ENCODE results near the gene CSNK1A1.
"Not testable (repeated sequence)": the region's sequence is repeated elsewhere in the genome, so short reads cannot be mapped to it uniquely, and the experiment has no call there.

The CSNK1A1 gene

DNA sequence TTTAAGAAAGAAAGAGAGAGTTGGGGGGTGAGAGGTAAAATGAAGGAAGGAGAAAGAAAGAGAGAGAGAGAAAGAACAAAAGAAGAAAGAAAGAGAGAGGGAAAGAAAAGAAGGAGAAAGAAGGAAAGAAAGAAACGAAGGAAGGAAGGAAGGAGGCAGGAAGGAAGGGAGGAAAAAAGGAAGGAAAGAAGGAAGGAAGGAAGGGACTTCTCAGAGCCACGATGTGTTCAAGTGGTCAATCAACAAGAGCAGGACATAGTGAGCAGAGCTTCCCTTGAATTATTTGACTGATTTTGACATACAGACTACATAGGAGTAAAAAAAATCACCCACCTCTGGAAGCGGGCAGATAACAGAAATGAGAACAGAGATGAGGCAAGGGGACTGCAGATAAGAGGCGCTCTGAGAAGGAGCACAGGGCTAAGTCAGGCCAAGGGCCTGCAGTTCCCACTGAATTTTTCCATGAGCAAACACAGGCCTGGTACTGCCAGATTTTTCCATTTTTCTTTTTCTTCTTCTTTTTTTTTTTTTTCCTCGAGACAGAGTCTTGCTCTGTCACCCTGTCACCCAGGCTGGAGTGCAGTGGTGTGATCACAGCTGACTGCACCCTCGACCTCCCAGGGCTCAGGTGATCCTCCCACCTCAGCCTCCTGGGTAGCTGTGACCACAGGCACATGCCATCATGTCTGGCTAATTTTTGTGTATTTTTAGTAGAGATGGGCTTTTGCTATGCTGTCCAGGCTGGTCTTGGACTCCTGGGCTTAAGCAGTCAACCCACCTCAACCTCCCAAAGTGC lies 94.4 kb downstream of the CSNK1A1 start:
- no peak for DNase-seq (ENCODE audit: low read depth)

DNA sequence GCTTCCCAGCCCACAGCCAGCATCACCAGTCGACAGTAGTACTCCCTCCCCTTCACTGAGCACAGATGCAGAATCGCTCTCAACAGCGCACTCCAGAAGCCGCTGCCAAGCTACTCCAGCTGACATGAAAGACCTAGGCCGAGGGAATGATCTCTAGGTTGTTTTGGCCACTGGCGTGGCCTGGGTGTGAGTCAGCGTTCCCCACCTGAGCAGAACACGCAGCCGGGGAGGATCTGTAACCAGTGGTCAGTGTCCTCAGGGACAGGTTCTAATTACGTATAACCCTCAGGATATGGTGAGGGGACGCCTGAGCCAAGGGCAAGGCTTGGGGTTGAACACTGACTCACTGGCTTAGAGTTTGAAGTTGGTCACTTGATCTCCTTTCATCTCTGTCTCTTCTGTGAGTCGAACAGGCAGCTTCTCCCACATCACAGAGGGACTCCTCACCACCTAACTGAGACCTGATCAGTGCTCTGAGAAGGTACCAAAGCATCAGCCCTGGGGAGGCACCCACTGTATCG lies 95.3 kb downstream of the CSNK1A1 start:
- DNase-seq (ENCODE audit: low read depth), result no peak

DNA sequence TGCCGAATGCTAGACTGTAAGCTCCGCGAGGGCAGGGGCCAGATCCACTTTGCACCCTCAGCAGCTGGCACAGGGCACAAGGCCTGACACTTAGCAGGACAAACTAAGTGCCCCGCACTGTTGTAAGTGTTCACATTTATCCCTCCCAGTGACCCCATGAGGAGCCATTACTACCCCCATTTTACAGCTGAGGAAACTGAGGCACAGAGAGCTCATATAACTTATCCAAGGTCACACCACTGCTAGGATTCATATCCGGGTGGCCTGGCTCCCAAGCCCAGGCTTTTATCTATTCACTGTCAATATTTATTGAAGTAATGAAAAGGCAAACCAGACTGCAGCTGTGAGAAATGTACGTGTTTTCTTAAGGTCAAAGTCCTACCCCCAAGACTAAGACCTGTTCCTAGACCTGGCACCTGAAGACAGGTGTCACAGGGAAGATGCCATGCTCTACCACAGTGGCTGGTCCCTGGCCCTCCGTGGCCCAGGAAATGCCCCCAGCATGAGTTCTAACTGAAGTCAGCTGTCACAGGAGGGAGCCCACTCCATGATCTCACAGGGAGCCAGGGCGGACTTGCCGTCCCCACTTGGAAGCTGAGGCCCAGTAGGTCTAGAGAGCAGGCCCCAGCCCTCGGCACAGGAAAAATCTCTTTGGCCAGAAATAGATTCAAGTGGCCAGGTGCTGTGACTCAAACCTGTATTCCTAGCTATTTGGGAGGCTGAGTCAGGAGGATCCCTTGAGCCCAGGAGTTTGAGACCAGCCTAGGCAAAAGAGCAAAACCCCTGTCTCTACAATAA lies 97.4 kb downstream of the CSNK1A1 start:
- DNase-seq (ENCODE audit: low read depth), result no peak

DNA sequence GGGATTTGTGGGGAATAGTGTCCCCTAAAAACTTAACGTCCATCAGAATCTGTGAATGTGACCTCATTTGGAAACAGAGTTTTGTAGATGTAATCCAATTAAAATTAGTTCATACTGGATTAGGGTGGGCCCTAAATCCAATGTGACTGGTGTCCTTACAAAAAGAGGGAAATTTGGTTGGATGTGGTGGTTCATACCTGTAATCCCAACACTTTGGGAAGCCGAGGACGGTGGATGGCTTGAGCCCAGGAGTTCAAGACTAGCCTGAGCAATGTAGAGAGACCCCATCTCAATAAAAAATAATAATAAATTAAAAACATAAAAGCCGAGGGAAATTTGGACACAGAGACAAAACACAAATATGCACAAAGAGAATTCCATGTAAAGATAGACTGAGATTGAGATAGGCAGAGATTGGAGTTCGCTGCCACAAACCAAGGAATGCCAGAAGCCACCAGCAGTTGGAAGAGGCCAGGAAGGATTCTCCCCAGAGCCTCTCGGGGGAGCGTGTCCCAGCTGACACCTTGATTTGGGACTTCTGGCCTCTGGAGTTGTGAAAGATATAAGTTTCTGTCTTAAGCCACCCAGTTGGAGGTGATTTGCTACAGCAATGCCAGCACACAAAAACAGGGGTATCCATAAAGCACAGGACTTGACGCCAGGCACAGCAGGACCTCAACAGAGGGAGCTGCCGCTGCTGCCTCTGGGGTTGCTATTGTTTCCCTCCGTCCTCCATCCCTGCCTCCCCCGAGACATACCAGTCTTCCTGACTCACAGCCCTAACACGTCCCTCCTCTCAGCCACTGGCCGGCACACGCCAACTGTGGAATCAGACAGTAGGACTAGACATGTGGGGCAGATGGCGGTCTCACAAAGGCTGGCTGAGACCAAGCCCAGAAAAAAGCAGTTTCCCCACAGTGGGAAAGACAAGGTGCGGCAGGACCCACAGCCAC lies 98.3 kb downstream of the CSNK1A1 start:
- no peak for DNase-seq (ENCODE audit: low read depth)

DNA sequence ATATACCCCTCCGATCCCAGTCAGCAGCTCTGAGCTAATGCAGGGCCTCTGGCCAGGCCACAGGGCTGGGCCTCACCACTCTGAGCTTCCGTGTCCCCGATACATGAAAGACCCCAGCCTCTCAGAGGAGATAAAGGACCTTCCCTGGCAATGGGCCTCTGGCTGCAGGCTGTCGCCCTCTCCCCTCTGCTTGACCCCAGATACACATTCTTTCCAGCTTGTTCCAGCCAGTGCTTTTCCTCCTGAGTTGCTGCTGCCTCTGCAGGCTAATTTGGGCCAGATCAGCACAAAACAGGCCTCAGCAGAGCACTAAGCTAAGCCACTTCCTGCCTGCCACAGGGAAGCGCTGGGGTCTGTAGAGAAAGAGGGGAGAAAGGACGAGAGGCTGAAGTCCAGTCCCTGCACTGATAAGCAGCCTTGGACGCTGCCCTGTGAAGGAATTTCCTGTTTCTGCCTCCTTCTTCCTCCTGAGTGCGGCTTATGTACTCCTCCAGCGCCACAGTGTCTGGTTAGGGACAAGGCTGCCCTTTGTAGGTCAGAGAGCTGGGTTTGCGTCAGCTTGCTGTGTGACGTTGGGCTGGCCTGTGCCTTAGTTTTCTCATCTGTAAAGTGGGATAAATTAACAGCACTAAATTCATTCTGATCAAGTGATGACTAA lies 99.1 kb downstream of the CSNK1A1 start:
- DNase-seq (ENCODE audit: low read depth), result no peak

DNA sequence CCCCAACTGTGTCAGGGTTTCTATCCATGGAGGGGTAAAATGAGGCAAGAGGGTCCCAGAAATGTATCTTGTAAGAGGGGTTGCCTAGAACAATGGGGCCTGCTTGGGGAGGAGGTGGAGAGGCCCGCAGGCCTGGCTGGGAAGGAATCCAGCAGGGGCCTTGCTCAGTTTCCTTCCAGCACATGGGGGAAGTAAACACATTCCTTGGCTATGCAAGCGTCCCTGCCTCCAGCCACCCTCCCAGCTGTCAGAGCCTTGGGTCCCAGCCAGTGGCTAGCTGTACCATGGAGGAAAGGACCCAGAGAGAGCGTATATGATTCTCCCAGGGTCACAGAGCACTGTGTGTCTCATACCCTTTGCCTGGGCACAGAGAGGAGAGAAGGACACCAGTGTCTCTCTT lies 101.0 kb downstream of the CSNK1A1 start:
- no peak for DNase-seq (ENCODE audit: low read depth)

DNA sequence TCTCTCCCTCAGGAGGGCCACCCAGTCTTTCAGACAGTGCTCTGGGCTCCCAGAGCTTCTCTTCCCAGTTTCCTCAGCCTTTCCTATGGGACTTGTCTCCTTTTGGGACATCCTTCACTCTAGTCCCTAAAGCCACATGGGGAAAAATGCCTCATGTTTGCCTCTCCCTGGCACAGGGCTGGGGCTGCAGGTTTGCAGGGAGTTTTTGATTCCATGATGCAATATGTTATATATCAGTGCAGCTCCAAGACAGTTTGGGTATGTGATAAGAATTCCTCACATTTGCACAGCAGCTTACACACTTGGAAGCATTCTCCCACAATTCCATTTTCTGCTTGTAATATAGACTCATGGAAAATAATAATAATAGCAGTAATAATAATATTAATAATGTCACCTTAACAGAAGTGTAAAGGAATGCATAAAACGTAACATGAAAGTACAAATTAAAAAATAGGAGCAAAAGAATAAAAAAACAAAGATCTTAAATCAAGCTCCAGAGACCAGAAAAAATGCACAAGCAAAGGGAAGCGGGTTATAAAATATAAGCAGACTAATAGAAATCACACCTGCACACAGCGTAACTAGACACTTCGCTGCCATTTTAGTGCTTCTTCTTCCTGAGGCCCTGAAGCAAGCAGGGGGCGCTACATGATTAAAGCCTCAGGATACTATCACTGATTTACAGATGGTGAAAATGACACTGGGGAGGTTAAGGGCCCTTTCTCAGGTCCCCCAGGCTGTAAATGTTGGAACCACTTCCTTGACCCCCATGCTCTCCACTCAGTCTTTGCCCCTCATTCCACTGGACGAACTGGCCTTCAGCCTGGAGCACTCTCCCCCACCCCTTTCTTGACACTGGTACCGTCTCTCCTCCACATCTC lies 102.2 kb downstream of the CSNK1A1 start:
- no peak for DNase-seq (ENCODE audit: low read depth)

DNA sequence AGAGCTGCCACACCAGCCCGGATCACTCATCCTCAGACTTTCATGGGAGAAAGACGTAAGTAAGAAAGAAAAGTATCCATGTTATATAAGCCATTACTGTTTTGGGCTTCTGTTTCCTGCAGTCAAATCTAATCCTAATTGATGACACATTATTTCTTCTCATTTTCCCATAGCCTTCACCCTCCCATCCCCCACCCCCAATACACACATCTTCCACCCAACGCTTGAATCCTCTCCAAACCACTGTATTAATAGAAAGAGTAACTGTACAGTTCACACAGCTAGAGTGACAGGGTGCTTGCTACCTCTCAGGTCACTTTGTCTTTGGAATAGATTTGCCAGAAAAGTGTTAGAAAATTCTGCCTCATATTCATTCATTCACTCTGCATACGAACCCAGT lies 102.8 kb downstream of the CSNK1A1 start:
- no peak for DNase-seq (ENCODE audit: low read depth)

DNA sequence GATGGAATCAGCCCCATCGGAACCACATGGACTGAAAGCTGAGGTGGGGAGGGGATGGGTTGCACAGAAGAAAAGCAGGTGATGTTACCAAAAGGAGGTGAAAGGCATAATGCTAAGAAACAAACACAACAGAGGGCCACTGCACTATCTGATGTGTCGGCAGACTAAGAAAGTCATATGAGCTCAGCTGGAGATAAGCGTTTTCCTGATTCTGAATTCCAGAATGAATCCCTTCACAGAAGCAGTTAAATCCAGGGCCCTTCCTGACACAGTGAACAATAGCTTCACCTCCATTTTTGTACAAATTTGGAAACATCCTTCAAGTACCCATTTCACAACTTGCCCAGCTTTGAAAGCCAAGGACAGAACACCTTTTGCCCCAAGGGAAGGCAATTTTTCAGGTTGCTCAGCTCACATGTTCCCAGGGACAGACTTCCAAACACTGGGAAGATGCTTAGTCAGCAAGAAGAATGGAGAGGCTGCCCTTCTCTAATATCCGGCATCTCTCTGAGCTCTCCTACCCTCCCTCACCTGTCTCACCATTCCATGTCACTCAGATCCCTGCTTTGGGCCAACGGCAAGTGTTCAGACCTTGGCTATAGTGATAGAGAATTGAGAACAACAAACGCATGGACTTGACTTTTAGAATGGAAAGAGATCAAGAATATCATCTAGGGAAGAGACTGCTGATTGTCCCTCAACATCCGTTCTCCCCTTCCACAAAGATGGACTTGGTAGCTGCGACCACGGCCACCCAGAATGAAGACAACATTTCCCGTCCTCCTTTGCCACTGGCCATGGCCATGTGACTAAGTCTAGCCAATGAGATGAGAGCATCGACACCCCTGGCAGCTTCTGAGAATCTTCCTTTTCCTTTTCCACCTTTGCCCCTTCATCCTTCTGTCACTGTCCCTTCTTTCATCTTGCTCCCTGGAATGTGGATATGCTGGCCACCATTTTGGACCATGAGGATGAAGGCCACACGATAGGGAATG lies 103.6 kb downstream of the CSNK1A1 start:
- no peak for DNase-seq (ENCODE audit: low read depth)

DNA sequence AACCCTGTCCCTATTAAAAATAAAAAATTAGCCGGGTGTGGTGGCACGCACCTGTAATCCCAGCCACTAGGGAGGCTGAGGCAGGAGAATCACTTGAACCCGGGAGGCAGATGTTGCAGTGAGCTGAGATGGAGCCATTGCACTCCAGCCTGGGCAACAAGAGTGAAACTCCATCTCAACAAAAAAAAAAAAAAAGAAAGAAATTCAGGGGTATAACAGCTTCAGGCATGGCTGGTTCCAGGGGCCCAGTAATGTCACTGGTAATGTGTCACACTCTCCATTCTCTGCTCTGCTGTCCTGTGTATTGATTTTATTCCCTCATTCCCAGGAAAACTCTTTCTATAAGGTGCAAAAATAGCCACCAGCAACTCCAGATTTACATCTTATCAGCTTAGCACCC lies 104.4 kb downstream of the CSNK1A1 start:
- DNase-seq (ENCODE audit: low read depth), result not testable (repeated sequence)

DNA sequence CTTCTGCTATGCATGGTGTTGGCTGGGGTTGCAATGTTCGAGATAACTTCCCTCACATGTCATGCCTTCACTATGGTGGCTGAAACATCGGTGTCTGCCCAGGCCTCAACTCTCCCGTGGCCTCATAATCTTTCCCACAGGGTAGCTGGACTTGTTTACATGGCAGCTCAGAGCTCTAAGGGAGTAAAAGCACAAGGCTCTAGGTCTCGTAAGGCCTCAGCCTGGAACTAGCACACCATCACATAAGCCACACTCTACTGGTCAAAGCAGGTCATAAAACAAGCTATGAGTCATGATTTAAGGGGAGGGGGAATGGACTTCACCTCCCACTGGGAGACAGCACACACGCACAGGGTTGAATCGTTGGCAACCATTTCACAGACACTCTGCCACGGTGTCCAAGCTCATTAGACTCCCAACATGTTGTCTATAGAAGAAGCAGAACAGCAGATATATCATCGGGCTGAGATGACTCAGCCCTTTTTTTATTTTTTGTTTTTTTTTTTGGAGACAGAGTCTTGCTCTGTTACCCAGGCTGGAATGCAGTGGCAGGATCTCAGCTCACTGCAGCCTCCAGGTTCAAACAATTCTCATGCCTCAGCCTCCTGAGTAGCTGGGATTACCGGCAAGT lies 105.4 kb downstream of the CSNK1A1 start:
- DNase-seq (ENCODE audit: low read depth), result no peak

DNA sequence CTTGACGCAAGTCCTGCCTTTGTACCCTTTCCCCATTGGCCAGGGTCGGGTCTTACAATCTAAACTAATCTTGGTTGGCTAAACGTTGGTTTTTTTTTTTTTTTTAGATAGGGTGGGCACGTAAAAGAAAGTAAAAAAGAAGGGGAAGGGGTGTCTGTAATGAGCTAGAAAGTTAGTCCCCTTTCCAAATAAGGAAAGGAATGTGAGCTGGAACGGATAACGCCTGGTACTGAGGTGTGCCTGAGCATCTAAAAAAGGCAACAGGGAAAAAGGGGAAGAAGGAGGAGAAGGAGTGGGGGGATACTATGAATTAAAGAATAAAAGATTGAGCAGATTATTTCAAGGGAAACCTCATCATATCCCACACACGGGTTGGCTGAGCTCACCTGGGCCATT lies 105.9 kb downstream of the CSNK1A1 start:
- DNase-seq (ENCODE audit: low read depth), result no peak

DNA sequence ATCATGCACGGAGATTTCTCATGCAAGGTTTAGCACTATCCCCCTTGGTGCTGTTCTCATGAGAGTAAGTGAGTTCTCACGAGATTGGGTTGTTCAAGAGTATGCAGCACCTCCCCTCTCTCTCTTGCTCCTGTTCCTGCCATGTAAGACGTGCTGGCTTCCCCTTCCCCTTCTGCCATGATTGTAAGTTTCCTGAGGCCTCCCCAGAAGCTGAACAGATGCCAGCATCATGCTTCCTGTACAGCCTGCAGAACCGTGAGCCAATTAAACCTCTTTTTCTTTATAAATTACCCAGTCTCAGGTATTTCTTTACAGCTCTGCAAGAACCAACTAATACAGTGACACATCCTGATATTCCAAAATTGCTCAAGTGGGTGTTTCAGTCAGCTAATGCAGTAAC lies 106.8 kb downstream of the CSNK1A1 start:
- DNase-seq (ENCODE audit: low read depth), result not testable (repeated sequence)

DNA sequence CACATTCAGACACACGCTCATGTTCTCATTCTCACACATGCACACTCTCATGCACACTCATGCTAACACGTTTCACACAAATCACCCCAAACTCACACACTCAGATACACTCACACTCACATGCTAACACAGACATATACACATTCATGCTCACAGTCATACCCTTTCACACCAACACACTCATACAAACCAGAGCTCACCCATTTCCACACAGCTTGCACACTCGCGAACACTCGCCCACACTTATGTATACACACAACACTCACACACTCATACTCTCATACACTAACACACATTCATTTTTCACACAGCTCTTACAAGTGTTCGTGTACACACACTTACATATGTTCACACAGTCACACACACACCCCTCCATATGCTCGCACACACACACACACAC lies 108.0 kb downstream of the CSNK1A1 start:
- no peak for DNase-seq (ENCODE audit: low read depth)

DNA sequence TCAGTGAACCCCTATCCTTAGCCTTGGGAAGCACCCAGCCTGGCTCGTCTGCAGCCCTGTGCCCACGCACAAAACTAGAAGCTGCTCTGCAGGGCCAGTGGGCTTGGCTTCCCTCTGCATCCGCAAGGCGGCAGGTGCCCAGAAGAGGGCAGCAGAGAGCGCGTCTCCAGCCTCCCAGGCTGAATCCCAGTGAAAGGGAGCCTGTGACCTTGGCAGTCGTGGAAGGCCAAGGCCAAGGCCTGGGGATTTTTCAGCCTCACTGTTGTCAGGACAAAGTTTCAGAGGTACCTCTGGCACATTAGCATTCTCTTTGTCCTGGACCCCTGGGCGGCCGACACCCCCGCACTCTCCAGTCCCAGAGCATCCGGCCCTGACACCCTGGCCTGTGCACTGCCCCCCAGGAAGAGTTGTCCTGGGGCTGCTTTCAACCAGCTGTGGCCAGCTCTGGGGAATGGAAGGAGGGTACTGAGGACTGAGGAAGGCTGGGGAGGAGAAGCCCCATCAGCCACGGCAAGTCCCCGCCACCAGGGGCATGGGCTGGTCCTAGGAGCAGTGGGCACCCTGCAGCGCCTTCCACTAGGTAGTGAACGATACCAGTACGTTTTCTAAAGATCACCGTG lies 108.6 kb downstream of the CSNK1A1 start:
- peak; percentile 53 for DNase-seq (ENCODE audit: low read depth)
